ENCODE measurements around the gene ATP9A.

ATP9A gene

DNA sequence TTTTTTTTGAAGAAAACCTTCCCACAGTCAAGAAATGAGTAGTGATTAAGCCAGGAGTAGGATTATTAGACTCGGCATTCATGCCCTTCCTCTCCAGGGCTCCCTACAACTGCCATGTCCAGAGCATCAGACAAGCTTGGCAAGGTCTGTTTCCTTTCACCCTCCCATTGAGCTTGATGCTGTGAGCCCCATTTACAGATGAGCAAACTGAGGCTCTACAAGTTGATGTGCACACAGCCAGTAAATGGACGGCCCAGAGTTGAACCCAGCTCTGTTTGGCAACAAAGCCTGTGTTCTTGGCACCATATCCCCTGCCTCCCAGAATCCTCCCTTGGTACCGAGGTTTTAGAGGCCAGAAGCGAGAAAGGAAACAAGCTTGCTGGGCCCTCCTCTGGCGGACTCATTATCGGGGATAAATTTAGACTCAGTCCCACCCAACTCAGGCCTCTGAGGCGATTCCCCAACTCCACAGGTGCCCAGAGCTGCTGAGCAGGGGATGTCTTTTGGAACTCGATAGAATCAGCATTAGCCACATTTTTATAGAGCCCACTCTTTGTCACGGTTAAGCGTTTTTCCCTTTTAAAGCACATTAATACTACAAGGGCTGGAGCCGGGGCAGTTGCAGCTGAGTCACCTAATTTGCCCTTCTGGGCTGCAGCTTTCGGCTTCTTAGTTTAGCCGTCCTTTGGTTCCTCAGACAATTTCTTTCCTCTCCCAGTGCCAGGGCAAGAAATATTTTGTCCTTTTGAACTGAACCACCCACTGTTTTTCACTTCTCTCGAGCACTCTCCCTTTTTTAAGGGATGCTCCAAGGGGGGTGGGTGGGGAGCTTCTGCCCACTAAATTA is 202.7 kb downstream of the ATP9A start:
- FAIRE-seq (no peak), DNase-seq (ENCODE audit: insufficient read length, low spot score) (no peak)
- TF ChIP-seq TAF1 (IDR thresholded peaks at IDR 0.05; ENCODE audit: low read depth, low read length) = no peak
- TF ChIP-seq POU2F2 (IDR thresholded peaks at IDR 0.05; ENCODE audit: low read depth, low read length) = no peak
- TF ChIP-seq POLR2AphosphoS5 (IDR thresholded peaks at IDR 0.05; ENCODE audit: low read depth, low read length) = no peak
- no peak for TF ChIP-seq POLR2A (IDR thresholded peaks at IDR 0.05; ENCODE audit: low read depth, low read length)
- no peak for TF ChIP-seq PAX5 (IDR thresholded peaks at IDR 0.05; ENCODE audit: insufficient read depth, low read length, severe bottlenecking)
- no peak for TF ChIP-seq SPI1 (IDR thresholded peaks at IDR 0.05; ENCODE audit: low read depth, low read length)

DNA sequence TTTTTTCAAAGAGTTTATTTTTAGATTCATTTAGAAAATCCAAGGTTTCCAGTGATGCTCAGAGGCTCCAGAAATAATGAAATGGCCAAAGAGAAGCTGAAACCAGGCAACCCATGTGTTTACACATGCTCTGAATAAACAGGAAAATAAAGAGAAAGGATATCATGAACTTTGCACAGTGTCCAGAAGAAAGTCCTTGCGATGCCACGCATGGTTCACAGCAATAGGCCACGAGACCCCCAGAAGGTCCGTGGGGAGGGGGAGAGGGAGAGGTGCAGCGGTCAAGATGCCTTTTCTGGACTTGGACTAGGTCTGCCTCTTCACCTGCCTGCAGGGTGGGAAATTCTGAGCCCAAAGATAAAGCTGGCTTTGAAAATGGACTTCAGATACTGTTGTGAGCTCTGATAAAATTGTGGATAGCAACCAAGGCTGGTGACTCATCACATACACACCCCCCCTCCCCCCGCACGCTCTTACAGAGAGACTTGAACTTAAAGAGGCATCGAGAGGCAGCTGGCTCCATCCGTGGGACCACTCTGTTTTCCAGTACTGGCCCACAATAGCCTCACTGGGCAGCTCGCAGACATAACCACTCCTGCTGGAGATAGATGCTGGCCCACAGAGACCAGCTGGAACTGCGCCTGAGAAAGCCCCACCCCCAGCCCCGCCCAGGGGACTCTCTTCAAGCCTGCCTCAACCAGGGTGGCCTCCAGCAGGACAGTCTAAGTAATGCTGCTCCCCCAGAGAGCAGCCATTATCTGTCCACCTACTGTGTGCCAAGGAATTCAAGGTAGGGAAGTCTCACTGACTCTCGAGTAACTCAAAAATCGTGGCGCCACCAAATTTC is 204.5 kb downstream of the ATP9A start:
- no peak for TF ChIP-seq POLR2A (IDR thresholded peaks at IDR 0.05; ENCODE audit: low read depth, low read length)
- no peak for TF ChIP-seq POLR2AphosphoS5 (IDR thresholded peaks at IDR 0.05; ENCODE audit: low read depth, low read length)
- no peak for TF ChIP-seq SPI1 (IDR thresholded peaks at IDR 0.05; ENCODE audit: low read depth, low read length)
- TF ChIP-seq PAX5 (IDR thresholded peaks at IDR 0.05; ENCODE audit: insufficient read depth, low read length, severe bottlenecking) = no peak
- no peak for TF ChIP-seq TAF1 (IDR thresholded peaks at IDR 0.05; ENCODE audit: low read depth, low read length)
- FAIRE-seq = no peak
- DNase-seq (ENCODE audit: insufficient read length, low spot score) = no peak

DNA sequence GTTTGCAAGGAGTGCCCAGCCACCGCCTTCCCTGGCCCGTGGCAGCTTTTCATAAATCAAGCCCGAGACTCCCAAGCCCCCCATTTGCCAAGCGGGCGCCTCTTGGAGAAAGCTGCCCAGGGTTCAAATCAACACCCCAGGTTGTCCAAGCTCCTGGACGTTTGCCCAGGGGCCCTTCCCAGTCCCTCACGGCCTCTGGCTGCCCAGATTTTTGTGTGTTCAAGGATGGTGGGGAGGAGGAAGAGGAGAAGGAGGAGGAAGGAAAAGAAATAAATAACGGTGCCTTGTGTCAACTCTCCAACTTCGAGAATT is 205.1 kb downstream of the ATP9A start:
- DNase-seq (ENCODE audit: insufficient read length, low spot score) (no peak), FAIRE-seq (no peak)
- TF ChIP-seq SPI1 (IDR thresholded peaks at IDR 0.05; ENCODE audit: low read depth, low read length) (no peak), TAF1 (IDR thresholded peaks at IDR 0.05; ENCODE audit: low read depth, low read length) (no peak), POLR2AphosphoS5 (IDR thresholded peaks at IDR 0.05; ENCODE audit: low read depth, low read length) (no peak), POU2F2 (IDR thresholded peaks at IDR 0.05; ENCODE audit: low read depth, low read length) (no peak), PAX5 (IDR thresholded peaks at IDR 0.05; ENCODE audit: insufficient read depth, low read length, severe bottlenecking) (no peak), POLR2A (IDR thresholded peaks at IDR 0.05; ENCODE audit: low read depth, low read length) (no peak)

DNA sequence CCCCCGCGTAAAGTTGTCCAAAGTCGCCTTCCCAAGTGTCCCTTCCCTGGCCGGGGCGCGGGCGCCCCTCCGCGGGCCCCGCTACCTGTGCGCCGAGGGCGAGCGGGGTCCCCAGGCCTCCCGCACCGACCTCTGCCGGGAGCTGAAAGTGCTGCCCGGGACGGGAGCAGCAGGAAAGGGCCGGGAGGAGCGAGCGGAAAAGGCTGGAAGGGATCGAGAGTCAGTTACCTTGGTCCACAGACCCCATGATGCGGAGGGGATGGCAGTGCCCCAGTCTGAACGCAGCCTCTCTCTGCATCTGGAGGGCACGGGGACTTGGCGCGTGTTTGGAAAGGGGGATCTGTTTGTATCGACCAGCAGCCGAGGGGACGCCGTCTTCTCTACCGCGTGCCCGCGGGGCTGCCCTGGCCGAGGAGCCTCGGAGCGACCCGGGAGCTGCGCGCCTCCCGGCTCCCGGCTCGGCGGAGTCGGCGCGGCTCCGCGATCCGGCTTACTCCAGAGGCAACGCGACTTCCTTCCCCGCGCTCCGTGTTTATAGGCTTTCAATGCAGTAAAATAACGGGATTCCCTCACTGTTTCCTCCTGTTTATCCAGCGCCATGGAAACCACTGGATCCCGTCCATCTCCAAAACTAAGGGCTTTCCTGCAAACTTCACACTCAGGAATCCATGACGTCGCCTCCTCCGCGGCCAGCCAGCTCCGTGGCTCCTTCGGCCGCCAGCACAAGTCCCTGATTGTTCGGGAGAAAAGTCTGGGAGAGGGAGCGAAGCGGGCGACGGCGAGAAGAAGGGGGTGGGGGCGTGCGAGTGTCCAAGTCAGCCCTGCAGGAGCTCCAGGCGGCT is 205.6 kb downstream of the ATP9A start:
- FAIRE-seq (no peak), DNase-seq (ENCODE audit: insufficient read length, low spot score) (peak; percentile 31)
- TF ChIP-seq SPI1 (IDR thresholded peaks at IDR 0.05; ENCODE audit: low read depth, low read length) (no peak), TAF1 (IDR thresholded peaks at IDR 0.05; ENCODE audit: low read depth, low read length) (no peak), POLR2AphosphoS5 (IDR thresholded peaks at IDR 0.05; ENCODE audit: low read depth, low read length) (no peak), POU2F2 (IDR thresholded peaks at IDR 0.05; ENCODE audit: low read depth, low read length) (no peak), POLR2A (IDR thresholded peaks at IDR 0.05; ENCODE audit: low read depth, low read length) (no peak), PAX5 (IDR thresholded peaks at IDR 0.05; ENCODE audit: insufficient read depth, low read length, severe bottlenecking) (no peak)

DNA sequence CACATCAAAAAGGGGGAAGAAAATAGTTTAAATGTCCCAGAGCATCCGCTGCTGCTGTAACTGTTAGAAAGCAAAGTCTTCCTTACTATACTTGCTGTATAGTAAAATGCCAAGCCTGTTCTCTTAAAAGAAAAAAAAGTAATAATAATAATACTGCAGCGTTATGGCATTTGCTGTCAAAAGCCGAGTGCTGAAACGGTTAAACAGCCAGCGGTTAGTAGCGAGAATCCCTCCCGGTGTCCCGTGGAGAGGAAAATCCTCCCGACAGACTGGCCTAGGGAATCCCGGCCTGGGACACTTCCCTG is 206.2 kb downstream of the ATP9A start:
- TF ChIP-seq PAX5 (IDR thresholded peaks at IDR 0.05; ENCODE audit: insufficient read depth, low read length, severe bottlenecking) = no peak
- TF ChIP-seq SPI1 (IDR thresholded peaks at IDR 0.05; ENCODE audit: low read depth, low read length) = no peak
- TF ChIP-seq POLR2AphosphoS5 (IDR thresholded peaks at IDR 0.05; ENCODE audit: low read depth, low read length) = no peak
- no peak for TF ChIP-seq POU2F2 (IDR thresholded peaks at IDR 0.05; ENCODE audit: low read depth, low read length)
- no peak for TF ChIP-seq POLR2A (IDR thresholded peaks at IDR 0.05; ENCODE audit: low read depth, low read length)
- TF ChIP-seq TAF1 (IDR thresholded peaks at IDR 0.05; ENCODE audit: low read depth, low read length) = no peak
- DNase-seq (ENCODE audit: insufficient read length, low spot score) (no peak), FAIRE-seq (no peak)

DNA sequence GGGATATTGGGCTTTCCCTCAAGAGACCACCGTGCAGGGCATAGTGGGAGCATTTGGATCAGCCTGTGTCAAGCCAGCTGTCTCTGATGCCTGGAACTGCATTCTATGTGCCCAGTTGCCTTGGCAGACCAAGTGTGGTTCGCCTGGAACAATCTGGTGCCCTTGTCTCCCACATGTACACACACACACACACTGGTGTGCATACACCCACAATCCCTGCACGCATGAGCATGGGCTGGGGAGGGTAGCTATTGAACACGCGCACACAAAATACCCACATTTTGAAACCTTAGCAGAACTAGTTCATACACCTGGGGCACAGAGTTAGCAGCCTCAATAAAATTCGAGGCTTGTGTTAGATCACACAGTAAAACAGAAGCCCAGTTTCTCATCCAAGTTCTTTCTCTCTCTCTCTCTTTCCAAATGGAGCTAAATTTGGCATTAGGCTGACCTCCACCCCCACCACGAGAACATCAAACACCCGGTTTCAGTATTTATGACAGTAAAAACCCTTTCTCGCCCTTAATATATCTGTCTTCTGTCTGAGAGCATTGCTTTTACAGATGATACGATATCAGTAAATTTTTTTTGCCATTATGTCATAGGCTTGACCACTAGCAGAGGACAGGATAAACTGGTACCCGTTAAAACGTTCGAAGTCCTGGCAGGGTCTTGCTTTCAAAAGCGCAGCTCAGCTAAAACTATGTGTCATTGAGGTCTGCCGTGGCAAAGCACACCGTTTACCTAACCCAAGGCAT is 207.5 kb downstream of the ATP9A start:
- FAIRE-seq (no peak), DNase-seq (ENCODE audit: insufficient read length, low spot score) (no peak)
- TF ChIP-seq POLR2A (IDR thresholded peaks at IDR 0.05; ENCODE audit: low read depth, low read length) (no peak), TAF1 (IDR thresholded peaks at IDR 0.05; ENCODE audit: low read depth, low read length) (no peak), POLR2AphosphoS5 (IDR thresholded peaks at IDR 0.05; ENCODE audit: low read depth, low read length) (no peak), POU2F2 (IDR thresholded peaks at IDR 0.05; ENCODE audit: low read depth, low read length) (no peak), PAX5 (IDR thresholded peaks at IDR 0.05; ENCODE audit: insufficient read depth, low read length, severe bottlenecking) (no peak), SPI1 (IDR thresholded peaks at IDR 0.05; ENCODE audit: low read depth, low read length) (no peak)

DNA sequence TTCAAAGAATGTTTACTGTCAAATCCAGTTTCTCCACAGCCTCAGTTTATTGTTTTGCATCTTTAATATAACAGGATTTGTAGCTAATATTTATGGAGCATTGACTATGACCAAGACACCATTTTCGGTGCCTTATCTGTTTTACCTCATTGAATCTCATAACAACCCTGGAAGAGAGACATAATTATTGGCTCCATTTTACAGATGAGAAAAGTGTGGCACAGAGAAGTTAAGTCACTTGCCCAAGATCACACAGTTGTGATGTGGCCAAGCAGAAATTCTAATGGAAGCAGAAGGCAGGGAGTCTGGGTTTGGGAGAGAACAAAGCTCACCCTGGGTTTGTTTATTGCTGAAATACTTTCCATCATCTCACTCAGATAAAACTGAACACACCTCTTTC is 208.1 kb downstream of the ATP9A start:
- no peak for DNase-seq (ENCODE audit: insufficient read length, low spot score)
- no peak for TF ChIP-seq POLR2AphosphoS5 (IDR thresholded peaks at IDR 0.05; ENCODE audit: low read depth, low read length)
- no peak for TF ChIP-seq POU2F2 (IDR thresholded peaks at IDR 0.05; ENCODE audit: low read depth, low read length)
- TF ChIP-seq SPI1 (IDR thresholded peaks at IDR 0.05; ENCODE audit: low read depth, low read length) = no peak
- TF ChIP-seq POLR2A (IDR thresholded peaks at IDR 0.05; ENCODE audit: low read depth, low read length) = no peak
- FAIRE-seq = no peak

DNA sequence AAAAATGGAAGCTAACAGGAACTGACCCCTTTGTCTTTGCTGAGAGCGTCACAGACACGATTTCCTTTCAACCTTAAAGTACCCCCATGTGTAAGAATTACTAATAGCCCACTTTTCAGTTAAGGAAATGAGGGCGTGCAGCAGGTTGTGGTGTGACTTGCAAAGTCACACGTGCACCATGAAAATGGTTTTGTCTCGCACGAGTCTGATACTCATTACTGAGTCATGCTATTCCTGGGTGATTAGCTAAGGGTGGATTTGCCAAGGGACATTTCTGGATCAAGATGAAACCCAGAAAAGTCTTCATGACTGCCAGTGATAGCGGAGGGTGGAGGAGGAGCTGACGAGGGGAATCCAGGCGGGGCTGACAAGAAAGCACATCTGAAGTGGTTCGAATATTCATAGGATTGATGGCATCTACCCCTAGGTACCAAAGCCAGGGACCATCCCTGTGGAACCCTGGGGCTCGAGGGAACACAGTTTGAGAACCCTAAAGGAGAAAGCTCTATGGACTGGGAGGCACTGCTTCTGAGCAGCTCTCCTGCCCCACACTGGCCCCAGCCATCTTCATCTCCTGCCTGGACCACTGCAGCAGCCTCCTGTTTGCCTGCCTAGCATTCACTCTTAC is 213.5 kb downstream of the ATP9A start:
- FAIRE-seq (no peak), DNase-seq (ENCODE audit: insufficient read length, low spot score) (no peak)
- TF ChIP-seq SPI1 (IDR thresholded peaks at IDR 0.05; ENCODE audit: low read depth, low read length) (0 out of 2 replicates have a peak, but pooled peaks have one; percentile 20), POU2F2 (IDR thresholded peaks at IDR 0.05; ENCODE audit: low read depth, low read length) (no peak), TAF1 (IDR thresholded peaks at IDR 0.05; ENCODE audit: low read depth, low read length) (no peak), POLR2A (IDR thresholded peaks at IDR 0.05; ENCODE audit: low read depth, low read length) (no peak)
